D341Med (cell line): ENCODE measurements around the gene SH3TC2.

Experiments
- DNase-seq: peaks from one replicate; pipeline ENCODE4 v3.0.0; 2012; ENCODE audit warnings: low spot score

Gene SH3TC2

GRCh38 chr5:149028161-149028560 is 34.7 kb downstream of the SH3TC2 start:
- DNase-seq: no peak

GRCh38 chr5:149027636-149028035 is 35.2 kb downstream of the SH3TC2 start:
- DNase-seq: no peak

- no peak for DNase-seq
Observed at GRCh38 chr5:149024943-149025342, 37.9 kb downstream of the SH3TC2 start.

GRCh38 chr5:149024477-149024876 is 38.4 kb downstream of the SH3TC2 start:
- no peak for DNase-seq

- DNase-seq: no peak
Observed at GRCh38 chr5:149022200-149022599, 40.7 kb downstream of the SH3TC2 start.

GRCh38 chr5:149019679-149020078 is 43.2 kb downstream of the SH3TC2 start:
- no peak for DNase-seq

GRCh38 chr5:149018909-149019443 is 43.9 kb downstream of the SH3TC2 start:
- DNase-seq: no peak

GRCh38 chr5:149017636-149018035 is 45.2 kb downstream of the SH3TC2 start:
- DNase-seq: no peak

GRCh38 chr5:149015561-149015960 is 47.3 kb downstream of the SH3TC2 start:
- no peak for DNase-seq

GRCh38 chr5:149015126-149015525 is 47.7 kb downstream of the SH3TC2 start:
- DNase-seq: no peak

- DNase-seq: no peak
Observed at GRCh38 chr5:149014571-149015031, 48.3 kb downstream of the SH3TC2 start.

- no peak for DNase-seq
Observed at GRCh38 chr5:149013796-149014195, 49.1 kb downstream of the SH3TC2 start.

- no peak for DNase-seq
Observed at GRCh38 chr5:149012350-149012749, 50.5 kb downstream of the SH3TC2 start.

- DNase-seq: no peak
Observed at GRCh38 chr5:149011728-149012127, 51.1 kb downstream of the SH3TC2 start.

- no peak for DNase-seq
Observed at GRCh38 chr5:149011084-149011483, 51.8 kb downstream of the SH3TC2 start.

- no peak for DNase-seq
Observed at GRCh38 chr5:149007174-149007573, 55.7 kb downstream of the SH3TC2 start.

GRCh38 chr5:149006426-149006825 is 56.4 kb downstream of the SH3TC2 start:
- DNase-seq: no peak

- DNase-seq: no peak
Observed at GRCh38 chr5:149005077-149005892, 57.6 kb downstream of the SH3TC2 start.

GRCh38 chr5:149004559-149004958 is 58.3 kb downstream of the SH3TC2 start:
- no peak for DNase-seq

- DNase-seq: no peak
Observed at GRCh38 chr5:149002761-149003689, 59.8 kb downstream of the SH3TC2 start.

GRCh38 chr5:149002053-149002452 is 60.8 kb downstream of the SH3TC2 start:
- DNase-seq: no peak

- no peak for DNase-seq
Observed at GRCh38 chr5:149001162-149001561, 61.7 kb downstream of the SH3TC2 start.

GRCh38 chr5:148999741-149000140 is 63.1 kb downstream of the SH3TC2 start:
- DNase-seq: no peak
